ENCODE results near the gene TTC6.
"Not testable (repeated sequence)": the region's sequence is repeated elsewhere in the genome, so short reads cannot be mapped to it uniquely, and the experiment has no call there.

Gene TTC6, protein sequence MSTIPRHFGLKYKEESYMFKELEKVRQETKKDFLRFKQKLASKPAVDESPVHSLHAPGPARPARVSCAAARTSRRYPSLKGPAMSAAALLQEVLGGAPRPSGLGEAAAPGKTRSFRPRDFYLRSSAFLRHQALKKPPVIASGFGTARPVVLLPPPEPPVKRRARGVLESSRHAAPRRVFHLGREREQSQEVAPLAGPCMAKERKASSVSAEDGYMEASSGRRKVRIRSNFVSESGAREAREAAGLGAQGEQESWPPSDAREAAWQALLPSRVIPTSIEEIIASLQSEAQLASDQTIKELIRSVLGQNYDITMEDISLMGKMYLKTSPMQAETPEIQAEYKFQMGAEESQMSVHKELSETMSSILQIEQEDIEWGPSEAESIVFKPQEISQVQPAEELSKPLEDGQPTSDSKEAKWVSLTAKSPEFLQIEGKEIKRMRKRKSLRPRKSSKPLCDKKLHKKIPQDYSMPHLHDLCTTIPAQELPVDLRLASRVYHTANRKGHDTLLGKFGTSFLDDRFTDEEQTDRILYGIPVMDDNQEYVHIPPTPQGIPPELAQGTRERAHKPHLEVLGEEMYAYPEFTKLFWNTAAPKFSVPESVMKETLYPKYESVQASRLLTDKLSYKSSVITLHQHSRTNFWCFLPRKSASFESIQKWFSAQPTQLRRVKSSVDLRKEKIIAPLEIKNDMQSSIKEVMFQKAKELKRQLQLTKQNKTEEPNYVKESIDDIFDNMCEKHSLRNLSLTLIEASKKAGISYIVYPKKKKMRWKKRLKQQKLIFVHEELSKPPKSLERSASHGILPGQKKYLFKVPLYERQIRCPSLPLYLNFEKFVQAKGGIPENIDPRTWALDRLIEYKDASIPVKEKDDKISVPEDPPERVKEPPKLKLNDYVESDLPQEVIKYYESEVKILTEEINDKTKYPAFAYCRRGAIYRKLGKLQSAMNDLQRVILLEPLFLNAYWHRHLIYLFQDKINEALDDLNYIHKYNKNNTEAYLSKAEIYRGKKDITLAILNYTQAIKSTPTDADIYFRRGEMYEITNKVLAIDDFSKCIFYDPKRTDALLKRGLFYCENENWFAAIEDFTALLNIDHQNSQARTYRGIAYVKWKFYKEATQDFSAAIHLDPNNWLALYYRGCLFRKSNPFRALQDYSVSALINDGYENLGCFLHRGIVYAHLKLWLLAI (N-terminal part only)

DNA sequence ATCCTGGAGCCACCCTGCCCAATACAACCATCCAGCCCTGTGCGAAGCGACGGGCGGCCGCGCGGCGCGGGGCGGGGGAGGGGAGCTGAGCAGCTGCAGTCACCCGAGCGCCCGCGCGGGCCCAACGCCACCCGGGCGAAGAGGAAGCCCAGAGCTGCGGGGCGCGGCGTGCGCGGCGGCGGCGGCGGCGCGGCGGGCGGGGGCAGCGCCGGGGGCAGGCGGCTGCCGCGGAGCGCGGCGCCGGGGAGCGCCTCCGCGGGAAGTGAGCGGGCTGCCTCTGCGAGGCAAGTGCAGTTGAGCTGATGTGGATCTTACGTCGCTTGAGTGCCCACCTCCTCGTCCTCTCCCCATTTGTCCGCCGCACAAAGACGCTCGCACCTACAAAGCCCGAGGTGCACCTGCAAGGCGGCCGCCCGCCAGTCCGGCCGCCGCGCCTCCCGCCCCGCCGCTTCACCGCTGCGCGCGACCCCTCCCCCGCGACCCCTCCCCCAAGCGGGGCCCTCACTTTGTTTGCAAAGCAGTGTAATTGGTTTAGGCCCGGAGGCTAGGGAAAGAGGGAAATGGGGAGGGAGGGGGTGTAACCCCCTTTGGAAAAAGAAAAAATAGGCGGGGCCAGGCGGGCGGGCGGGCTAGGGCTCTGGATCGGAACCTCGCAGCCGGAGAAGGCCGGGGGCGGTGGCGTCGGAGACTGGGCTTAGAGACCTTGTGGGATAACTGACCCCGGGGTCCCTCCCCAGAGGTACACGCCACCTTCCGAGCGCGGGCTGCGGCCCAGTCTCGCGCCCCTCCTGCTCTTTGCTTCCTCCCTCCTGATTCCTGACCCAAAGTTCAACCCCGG is at the start of gene TTC6, which contains the start of gene FOXA1:
TTC6 (plus strand) TSS at position 659 of the 838 bp plus-strand sequence. CDS start 26,436 bp downstream, outside the sequence.
FOXA1 (minus strand) TSS at position 279 of the 838 bp plus-strand sequence; CDS start at position 2, 277 bp downstream.
- peak in 1 of 2 donors; percentile 11 for DNase-seq

DNA sequence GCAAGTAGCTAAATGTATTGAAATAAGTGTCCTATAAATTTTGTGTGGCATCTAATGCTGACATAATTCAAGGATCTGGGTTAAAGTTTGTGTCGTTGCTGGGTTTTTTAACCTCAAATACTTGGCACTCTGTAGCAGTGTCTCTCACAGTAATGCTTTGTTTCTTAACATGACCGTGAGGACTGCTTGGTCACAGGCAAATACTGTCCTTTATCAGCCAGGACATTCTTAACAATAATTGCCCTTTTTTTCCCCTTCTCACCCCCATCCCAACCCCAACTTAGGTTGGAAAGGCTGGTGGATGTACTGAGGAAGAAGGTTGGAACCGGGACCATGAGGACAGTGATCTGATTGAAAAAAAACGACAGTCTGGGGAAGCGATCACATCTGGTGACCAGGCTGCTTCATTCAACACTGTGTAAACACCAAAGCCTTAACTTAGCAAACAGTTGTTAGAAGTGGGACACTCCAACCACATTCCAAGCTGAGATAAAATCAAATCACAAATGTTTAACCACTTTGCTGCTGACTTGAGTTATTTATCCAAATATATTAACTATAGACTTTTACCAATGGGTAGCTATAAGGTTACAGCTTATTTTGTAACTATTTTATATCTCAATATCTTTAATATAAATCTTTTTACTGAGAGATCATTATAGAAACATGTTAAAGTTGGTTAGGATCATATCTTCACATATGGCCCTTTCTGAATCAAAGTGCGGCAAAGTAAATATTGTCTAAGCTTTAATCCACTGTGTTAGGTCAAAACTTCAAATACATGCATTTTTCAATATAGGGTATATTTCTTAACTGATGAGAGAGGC is 48.6 kb upstream of the TTC6 start:
- DNase-seq, result no peak

DNA sequence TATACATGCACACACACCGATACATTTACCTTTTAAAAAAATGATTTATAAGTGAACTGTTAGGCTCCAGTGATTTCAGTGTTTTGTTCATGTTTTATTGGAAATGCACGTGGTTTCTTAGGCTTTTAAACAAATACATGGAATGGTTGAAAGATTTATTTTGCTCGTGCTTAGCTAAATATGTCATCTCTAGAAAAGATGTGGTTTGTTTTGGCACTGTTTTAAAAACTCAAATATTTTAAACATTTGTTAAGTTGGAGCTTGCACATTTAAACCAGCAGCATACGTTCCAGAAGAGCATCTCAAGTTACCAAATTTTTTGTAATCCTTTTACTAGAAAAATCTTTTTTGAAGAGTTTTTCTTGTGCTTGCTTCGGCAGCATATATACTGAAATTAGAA is 44.9 kb upstream of the TTC6 start:
- DNase-seq, result no peak

DNA sequence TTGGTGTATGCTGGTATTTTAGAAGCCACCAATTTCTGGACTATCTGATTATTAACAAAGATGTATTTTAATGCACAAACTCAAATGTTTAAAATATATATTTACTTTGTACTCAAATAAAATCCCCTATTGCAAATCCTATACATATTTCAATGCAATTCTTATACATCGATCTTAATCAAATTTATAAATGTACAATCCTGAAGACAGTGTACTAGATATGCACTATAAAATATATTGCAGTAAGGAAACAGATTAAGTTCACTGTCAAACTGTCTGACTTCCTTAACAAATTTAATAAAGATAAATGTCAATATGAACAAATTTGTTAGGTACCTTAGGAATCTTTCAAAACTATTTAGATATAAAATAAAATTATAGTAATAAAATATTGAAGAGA is 44.3 kb upstream of the TTC6 start:
- no peak for DNase-seq

DNA sequence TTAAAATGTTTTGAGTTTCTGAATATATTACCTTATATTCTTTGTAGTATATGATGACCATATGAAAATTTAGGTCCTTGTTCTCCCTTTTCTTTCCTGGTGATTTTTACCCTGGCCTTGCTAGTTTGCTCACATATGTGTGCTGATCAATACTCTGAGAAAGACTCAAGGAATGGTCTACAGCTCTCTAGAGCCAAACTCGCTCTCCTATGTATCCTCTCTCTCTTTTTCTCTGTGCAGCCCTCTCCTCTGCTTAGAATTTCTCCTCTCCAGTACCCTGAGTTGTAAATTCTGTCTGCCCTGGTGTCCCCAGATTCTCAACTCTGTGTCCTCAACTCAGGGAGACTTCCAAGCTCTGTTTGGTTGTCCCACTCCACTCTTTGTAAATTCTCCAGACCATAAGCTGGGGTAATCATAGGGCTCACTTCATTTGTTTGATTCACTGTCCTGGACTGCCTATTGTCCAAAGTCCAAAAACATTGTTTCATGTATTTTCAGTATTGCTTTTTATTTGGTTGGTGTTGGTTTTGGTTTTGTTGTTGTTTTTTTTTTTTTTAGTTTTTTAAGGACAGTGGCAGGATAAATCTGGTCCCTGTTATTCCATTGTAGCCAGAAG is 41.4 kb upstream of the TTC6 start:
- no peak for DNase-seq

DNA sequence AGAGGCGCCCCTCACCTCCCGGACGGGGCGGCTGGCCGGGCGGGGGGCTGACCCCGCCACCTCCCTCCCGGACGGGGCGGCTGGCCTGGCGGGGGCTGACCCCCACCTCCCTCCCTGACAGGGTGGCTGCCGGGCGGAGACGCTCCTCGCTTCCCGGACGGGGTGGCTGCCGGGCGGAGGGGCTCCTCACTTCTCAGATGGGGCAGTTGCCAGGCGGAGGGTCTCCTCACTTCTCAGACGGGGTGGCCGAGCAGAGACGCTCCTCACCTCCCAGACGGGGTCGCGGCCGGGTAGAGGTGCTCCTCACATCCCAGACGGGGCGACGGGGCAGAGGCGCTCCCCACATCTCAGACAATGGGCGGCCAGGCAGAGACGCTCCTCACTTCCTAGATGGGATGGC is 39.8 kb upstream of the TTC6 start:
- not testable (repeated sequence) for DNase-seq

DNA sequence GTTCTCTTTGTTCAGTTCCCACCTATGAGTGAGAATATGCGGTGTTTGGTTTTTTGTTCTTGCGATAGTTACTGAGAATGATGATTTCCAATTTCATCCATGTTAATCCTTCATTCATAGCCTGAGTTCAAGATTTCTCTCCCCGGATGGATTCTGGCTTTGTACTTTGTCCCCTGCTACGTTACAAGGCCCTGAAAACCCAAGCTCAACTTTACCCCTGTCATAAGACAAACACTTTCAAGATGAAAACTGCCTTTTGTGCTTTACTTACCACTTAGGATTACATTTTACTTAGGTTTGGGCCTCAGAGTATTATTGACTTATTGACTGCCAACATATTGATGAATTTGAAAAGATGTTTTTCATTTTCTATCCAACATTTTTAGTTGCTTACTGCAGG is 36.7 kb upstream of the TTC6 start:
- no peak for DNase-seq

DNA sequence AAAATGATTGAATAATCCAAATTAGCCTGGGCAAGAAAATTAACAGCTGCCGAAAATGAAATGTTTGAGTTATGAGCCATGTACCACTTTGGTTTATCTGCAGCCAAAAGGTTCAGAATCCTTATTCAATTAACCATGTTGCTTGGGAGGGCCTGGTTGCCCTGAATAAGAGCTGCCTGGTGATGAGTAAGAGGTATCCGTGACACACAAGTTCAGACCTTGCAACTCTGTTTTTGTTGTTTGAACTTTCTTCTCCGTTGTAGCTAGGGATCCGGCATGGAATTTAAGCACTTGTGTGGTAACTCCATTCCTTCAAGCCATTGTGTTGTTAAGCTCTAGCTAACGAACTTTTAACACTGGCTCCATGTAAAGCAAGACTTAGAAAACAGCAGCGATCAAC is 36.0 kb upstream of the TTC6 start:
- DNase-seq, result no peak

DNA sequence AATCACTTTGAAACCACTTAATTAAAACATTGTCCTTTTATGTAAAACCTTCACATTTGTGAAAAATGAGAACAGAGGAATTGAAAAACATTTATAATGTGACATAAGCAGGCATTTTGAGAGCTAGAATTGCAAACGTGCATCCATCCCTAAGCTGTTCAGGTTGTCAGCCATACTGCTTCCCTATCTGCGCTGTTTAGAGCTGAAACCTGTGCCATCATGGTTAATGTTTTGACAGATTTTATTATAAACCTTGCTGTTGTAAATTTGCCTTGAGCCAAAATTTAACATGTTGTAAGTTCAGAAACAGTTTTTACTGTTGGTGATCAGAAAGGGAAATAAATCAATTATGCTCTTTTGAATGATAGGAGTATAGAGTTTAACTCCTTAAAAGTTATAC is 32.2 kb upstream of the TTC6 start:
- no peak for DNase-seq

DNA sequence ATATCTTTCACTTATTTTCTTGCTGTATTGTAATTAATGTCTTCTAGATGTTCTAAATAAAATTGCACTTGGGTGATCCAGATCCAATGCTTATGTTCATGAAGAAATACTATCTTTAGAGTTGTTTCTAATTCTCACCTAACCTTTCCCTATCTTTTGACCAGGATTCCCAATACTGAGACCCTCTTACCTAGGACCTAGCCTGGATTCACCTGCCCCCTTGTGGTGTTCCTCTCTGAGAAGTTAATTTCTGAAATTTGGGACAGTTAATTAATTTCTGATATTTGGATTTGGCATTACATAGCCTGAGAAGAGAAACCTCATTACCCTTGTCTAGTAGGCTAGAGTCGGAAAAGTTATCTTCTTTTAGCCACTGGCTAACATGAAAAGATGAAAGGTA is 29.9 kb upstream of the TTC6 start:
- DNase-seq, result no peak

DNA sequence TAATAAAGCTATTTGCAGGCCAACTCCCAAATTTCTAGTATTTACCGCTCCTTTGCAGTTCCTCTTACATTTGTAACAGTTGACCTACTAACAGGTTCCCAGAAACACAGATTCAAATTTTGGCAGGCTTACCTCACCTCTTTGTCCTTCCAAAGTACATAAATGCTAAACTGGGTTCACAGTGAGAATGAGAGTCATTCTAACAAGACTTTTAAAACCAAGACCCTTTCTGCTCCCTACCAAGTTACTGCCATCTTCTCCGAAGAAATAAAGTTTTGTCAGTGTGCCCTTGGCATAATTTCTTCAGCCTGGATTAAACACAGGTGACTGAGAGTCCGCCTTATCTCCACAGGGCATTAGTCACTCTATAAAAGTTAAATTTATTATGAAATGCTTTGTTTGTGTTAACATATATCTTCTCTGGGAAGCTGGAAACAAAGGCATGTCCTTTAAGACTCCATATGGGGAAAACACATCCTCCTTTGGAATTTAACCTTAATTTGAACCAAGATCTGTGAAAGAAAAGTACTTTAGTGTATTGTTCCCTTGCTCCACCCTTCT is 28.5 kb upstream of the TTC6 start:
- no peak for DNase-seq

DNA sequence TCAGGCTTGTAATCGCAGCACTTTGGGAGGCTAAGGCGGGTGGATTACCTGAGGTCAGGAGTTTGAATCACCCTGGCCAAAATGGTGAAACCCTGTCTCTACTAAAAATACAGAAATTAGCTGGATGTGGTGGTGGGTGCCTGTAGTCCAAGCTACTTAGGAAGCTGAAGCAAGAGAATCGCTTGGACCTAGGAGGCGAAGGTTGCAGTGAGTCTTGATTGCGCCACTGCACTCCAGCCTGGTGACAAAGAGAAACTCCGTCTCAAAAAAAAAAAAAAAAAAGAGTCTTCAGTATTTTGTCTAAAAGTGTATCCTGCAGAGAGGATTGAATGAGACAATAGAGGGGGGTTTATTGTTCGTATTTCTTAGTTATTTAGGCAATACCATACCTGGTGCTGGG is 25.7 kb upstream of the TTC6 start:
- DNase-seq, result no peak

DNA sequence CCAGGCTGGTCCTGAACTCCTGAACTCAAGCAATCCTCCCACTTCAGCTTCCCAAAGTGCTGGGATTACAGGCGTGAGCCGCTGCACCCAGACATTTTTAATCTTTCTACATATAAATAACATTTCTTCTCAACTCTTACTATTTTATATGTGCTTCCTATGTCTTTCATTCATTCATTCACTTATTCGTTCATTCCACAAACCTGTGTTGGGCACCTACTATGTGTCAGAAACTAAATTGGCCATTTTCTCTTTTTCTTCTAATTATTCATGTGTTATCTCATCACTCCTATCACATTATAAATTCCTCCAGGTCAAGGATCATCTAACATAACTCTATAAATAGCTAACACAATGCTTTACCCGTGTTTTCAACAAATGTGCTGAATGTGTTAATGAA is 24.0 kb upstream of the TTC6 start:
- no peak for DNase-seq

DNA sequence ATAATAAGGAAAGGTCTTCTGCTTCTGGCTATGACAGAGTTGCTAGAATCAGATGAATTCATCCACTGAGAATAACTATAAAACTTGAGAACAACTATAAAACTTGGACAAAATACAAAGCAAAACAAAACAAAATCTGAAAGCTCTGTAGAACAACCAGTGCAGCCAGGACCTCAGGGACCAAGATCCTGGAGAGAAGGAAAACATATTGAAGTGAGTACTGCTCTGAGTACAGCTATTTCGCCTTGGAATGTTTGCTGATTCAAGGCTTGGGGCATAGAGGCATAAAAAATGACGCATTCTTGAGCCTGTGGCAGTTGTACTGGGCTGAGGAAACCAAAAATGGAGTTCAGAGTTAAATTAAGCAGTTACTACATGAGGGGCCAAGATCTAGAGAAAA is 22.1 kb upstream of the TTC6 start:
- no peak for DNase-seq

DNA sequence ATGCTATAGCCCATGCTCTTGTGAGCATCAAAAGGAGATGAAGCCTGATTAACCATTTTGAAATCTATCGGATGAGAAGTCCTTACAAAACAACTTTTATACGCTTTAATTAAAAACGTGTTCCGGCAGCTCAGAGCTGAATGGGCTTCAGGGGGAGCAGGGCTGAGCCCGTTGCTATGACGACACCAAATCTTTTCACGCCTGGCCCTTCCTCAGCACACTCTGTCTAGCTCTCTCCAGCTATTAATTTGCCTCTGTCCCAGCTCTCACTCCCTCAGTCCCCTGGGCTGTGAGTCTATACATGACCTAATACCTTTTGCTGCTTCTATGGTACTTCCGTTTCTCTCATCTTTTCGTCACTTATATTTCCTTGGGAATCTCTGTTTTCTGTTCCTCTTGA is 16.2 kb upstream of the TTC6 start:
- no peak for DNase-seq

DNA sequence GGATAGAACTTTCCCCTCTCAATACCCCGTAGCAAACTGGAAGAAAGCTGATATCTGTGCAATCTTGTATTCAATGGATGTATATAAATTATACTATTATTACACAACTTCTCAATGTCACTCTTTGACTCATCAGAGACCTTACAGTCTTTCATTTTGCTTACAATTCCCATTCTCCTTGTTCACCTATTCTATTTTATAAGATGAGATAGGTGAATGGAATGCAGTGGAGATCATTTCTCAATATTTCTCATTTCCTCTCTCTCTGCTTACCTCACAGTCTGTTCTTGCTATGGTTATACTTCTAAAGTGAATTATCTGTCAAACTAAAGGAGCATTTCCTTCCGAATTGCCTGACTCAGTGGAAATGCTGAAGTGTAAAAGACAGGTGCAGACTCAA is 15.3 kb upstream of the TTC6 start:
- no peak for DNase-seq

DNA sequence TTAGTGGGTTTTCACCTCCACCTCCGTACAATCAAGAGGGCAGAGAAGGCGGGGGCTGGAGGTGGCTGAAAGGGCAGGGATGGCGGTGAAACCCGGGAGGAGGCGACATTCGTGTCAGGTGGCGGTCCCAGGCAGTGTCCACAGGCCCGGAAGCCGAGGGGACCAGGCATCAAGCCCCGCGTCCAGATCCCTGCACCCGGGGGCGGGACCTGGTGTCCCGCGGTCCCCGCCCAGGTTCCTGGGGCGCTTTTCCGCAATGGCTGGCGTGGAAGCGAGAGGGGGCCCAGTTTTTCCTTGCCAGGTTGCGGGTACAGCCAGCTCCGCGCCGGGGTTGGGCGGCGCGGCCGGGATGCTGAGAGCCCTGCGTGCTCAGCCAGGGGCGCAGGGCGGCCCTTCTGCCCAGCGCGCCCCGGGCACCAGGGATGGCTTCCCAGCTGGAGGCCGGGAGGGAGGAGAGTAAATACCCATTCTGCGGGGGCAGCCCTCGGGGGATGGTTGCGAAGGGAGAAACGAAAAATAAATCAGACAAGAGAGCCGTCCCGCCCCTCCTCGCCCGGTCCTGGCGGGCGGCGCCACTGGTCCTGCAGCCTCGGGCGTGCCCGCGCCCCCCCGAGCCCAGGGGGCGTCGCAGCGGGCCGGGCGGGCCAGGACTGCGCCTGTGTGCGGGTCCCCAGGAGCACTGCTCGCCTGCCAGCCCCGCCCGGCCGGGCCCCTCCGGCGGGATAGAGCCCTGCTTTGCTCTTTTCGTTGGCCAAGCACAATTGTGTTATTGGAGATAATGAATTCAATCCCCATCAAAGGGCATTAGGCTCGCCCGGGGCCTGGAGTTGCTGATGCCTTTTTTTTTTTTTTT is 11.8 kb upstream of the TTC6 start:
- no peak for DNase-seq

DNA sequence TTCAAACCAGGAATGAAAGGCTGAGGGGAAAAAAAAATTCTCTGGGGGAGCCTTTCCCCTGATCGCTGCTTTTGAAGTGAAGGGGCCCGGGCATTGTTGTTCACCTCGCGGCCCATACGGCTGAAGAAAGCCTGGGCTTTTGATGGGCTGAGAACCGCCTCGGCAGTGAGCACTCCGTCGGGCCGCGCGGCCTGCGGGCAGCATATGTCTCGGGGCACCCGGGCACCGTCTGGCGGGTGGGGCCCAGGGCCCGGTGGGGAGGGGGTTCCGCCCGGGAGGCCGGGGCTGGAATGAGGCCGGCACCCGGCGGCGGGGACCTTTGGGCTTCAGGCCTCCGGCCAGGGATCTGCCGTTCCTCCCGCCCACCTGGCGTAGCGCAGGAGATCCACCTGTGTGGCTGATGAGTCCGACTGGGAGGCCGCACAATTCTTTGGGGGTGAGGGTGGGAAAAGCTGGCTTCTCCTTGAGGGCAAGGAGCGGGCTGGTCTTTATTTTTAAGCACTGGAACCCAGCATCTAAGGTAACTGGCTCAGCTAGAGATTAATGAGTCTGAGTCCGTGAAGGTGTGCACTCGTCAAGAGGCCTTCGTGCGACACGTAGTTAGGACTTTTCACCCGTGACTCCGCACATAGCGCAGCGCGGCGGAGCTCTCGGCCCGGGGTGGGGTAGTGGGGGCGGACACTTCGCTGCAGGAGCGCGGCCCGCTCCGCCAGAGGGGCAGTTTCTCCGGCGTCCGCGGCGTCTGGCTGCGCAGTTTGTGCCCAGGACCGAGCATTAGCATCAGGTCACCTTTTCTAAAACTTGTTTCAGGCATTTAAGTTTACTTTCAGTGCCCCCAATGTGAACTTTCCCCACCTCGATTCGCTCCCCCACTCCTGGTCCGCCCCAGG is 11.0 kb upstream of the TTC6 start:
- DNase-seq, result no peak
